Thyroid gland (tissue), 4 donors: Measurements from ENCODE around the gene ZNF618.

ENCODE experiments used
- POLR2A ChIP-seq, 2 donors: fragments of 450-650 bp; IDR thresholded peaks; one replicate each; pipeline ENCODE4 v1.6.1; 2017; ENCODE audit warnings: antibody characterized with exemption in 2 of 2, mild to moderate bottlenecking in 2 of 2, moderate library complexity in 1 of 2
- TF ChIP-seq, protein P1 (sequence below), 6 experiments: fragments of 200-600 bp in 3 of 6; fragments of 450-650 bp in 3 of 6; sonication (generic) in 3 of 6; IDR thresholded peaks; one replicate each; pipeline ENCODE4 v1.5.1; 2016 to 2019; ENCODE audit warnings: antibody characterized with exemption in 6 of 6, mild to moderate bottlenecking in 2 of 6, inconsistent platforms in 1 of 6, moderate library complexity in 1 of 6

DNA sequence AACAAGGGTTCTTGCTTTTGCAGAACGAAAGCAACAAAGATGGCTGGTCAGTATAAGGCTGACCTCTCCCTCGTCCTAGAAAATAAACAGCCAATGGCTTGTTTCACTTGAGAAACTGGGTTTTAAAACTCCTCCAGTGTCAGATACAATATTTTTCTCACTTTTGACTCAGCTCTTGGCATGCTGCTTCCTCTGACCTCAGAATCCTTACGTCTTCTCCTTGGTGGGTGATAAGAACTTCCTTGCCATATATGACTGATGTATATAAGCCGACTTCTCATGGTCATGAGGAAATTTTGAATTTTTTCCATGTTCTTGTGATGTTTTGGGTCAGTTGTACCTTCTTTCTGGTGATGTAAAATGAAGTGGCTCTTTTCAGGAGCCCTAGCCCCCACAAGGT, 3.8 kb downstream of the ZNF618 start:
- TF ChIP-seq, protein P1, sequence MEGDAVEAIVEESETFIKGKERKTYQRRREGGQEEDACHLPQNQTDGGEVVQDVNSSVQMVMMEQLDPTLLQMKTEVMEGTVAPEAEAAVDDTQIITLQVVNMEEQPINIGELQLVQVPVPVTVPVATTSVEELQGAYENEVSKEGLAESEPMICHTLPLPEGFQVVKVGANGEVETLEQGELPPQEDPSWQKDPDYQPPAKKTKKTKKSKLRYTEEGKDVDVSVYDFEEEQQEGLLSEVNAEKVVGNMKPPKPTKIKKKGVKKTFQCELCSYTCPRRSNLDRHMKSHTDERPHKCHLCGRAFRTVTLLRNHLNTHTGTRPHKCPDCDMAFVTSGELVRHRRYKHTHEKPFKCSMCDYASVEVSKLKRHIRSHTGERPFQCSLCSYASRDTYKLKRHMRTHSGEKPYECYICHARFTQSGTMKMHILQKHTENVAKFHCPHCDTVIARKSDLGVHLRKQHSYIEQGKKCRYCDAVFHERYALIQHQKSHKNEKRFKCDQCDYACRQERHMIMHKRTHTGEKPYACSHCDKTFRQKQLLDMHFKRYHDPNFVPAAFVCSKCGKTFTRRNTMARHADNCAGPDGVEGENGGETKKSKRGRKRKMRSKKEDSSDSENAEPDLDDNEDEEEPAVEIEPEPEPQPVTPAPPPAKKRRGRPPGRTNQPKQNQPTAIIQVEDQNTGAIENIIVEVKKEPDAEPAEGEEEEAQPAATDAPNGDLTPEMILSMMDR (IDR thresholded peaks at IDR 0.05), result no peak
- TF ChIP-seq POLR2A (IDR thresholded peaks at IDR 0.05), result no peak
